ENCODE results near the gene ERC2.

DNA sequence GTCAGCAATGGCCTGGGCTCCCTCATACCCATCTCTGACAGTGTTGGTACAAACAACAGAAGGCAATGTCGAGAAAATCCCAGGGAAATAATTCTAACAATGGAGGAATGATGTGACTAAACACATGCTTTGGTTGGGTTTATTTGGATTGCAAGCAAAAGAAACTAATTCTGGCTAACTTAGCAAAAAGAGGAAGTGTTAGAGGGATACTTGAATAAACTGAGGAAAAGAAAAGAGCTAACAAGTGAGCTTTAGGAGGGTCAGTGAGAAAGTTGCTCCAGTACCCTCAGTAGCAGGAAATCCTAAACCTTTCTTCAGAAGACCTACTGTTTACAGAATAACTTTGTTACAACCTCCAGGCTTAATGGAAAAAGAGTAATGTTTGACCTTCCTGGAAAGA lies 716.5 kb downstream of the ERC2 start:
- TF ChIP-seq, protein P1, sequence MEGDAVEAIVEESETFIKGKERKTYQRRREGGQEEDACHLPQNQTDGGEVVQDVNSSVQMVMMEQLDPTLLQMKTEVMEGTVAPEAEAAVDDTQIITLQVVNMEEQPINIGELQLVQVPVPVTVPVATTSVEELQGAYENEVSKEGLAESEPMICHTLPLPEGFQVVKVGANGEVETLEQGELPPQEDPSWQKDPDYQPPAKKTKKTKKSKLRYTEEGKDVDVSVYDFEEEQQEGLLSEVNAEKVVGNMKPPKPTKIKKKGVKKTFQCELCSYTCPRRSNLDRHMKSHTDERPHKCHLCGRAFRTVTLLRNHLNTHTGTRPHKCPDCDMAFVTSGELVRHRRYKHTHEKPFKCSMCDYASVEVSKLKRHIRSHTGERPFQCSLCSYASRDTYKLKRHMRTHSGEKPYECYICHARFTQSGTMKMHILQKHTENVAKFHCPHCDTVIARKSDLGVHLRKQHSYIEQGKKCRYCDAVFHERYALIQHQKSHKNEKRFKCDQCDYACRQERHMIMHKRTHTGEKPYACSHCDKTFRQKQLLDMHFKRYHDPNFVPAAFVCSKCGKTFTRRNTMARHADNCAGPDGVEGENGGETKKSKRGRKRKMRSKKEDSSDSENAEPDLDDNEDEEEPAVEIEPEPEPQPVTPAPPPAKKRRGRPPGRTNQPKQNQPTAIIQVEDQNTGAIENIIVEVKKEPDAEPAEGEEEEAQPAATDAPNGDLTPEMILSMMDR (IDR thresholded peaks at IDR 0.05; ENCODE audit: insufficient read depth, low read depth, low read length) = no peak
- TF ChIP-seq EZH2 (IDR thresholded peaks at IDR 0.05; ENCODE audit: insufficient read depth, low read length) = no peak

Measured in astrocyte (in vitro differentiated cells and primary cell).